ENCODE measurements around the gene NEGR1. TPM values are rescaled to one million over a fixed set of nuclear protein-coding genes. Genes with fewer than 3 reads are reported as not detected.

NEGR1 gene
- polyA plus RNA-seq, 1 donor from 2014 or later: 47.4 TPM

DNA sequence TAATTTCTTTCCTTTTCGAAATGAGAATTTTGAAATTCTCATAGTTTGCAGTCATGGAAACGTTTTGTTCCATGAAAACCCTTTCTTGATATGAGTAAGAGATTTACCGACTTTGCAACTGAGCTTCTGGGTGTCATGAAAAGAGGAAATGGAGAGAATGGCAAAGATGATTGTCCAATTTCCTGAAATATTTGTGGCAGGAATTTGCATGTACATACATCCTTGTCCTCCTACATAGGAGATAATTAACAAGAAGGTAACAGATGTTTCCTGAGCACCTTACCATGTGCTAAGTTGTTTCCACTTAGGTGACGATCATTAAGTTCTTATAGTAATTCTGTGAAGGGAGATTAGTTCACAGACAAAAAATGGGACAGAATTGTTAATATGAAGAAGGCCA, 170.7 kb downstream of the NEGR1 start:
- H3K27ac ChIP-seq (ENCODE audit: low read length): no peak overlapping the region
- no peaks in the 10 kb centered on the region for H3F3A ChIP-seq (ENCODE audit: insufficient read depth, low read length, poor library complexity, severe bottlenecking)
- no peaks in the 10 kb centered on the region for H3K9me2 ChIP-seq (ENCODE audit: insufficient read depth, low read length)
- no peak overlapping the region for H3K4me2 ChIP-seq (ENCODE audit: low read length)
- H3K4me3 ChIP-seq (ENCODE audit: low read length): no peak overlapping the region
- TF ChIP-seq TAF1 (IDR thresholded peaks at IDR 0.05; ENCODE audit: low read depth) (no peak), SMC3 (conservative IDR thresholded peaks at IDR 0.05; ENCODE audit: poor library complexity) (no peak), REST (IDR thresholded peaks at IDR 0.05; ENCODE audit: borderline replicate concordance) (no peak), MXI1 (conservative IDR thresholded peaks at IDR 0.05; ENCODE audit: poor library complexity, severe bottlenecking) (no peak), EP300 (conservative IDR thresholded peaks at IDR 0.05; ENCODE audit: poor library complexity, severe bottlenecking) (no peak), POLR2AphosphoS5 (IDR thresholded peaks at IDR 0.05) (no peak), EZH2 (IDR thresholded peaks at IDR 0.05; ENCODE audit: borderline replicate concordance, insufficient read depth, low read length, poor library complexity, severe bottlenecking) (no peak), RAD21 (conservative IDR thresholded peaks at IDR 0.05) (no peak)
- TF ChIP-seq, protein P1, sequence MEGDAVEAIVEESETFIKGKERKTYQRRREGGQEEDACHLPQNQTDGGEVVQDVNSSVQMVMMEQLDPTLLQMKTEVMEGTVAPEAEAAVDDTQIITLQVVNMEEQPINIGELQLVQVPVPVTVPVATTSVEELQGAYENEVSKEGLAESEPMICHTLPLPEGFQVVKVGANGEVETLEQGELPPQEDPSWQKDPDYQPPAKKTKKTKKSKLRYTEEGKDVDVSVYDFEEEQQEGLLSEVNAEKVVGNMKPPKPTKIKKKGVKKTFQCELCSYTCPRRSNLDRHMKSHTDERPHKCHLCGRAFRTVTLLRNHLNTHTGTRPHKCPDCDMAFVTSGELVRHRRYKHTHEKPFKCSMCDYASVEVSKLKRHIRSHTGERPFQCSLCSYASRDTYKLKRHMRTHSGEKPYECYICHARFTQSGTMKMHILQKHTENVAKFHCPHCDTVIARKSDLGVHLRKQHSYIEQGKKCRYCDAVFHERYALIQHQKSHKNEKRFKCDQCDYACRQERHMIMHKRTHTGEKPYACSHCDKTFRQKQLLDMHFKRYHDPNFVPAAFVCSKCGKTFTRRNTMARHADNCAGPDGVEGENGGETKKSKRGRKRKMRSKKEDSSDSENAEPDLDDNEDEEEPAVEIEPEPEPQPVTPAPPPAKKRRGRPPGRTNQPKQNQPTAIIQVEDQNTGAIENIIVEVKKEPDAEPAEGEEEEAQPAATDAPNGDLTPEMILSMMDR (IDR thresholded peaks at IDR 0.05; ENCODE audit: poor library complexity, severe bottlenecking): no peak
- no peaks in the 10 kb centered on the region for H3K36me3 ChIP-seq (ENCODE audit: insufficient read depth, low read length)
- no peaks in the 10 kb centered on the region for H4K20me1 ChIP-seq (ENCODE audit: insufficient read depth)
- H2AFZ ChIP-seq (ENCODE audit: low read depth, low read length): no peak overlapping the region
- H3K27me3 ChIP-seq (ENCODE audit: insufficient read depth, low read depth, low read length): no peaks in the 10 kb centered on the region
- no peak overlapping the region for H3K9ac ChIP-seq (ENCODE audit: low read length)
- H3K79me2 ChIP-seq (replicated peaks; ENCODE audit: insufficient read depth, low read length): no peaks in the 10 kb centered on the region
- H3K9me3 ChIP-seq (ENCODE audit: low read length): no peaks in the 10 kb centered on the region

- Histone ChIP-seq H2AFZ (ENCODE audit: low read depth, low read length) (no peak overlapping the region), H3K27ac (ENCODE audit: low read length) (no peak overlapping the region), H3K79me2 (replicated peaks; ENCODE audit: insufficient read depth, low read length) (no peaks in the 10 kb centered on the region), H3K27me3 (ENCODE audit: insufficient read depth, low read depth, low read length) (no peaks in the 10 kb centered on the region), H3F3A (ENCODE audit: insufficient read depth, low read length, poor library complexity, severe bottlenecking) (no peaks in the 10 kb centered on the region), H3K4me2 (ENCODE audit: low read length) (no peak overlapping the region), H4K20me1 (ENCODE audit: insufficient read depth) (no peaks in the 10 kb centered on the region), H3K9ac (ENCODE audit: low read length) (no peak overlapping the region), H3K9me2 (ENCODE audit: insufficient read depth, low read length) (no peaks in the 10 kb centered on the region), H3K4me3 (ENCODE audit: low read length) (no peak overlapping the region), H3K36me3 (ENCODE audit: insufficient read depth, low read length) (no peaks in the 10 kb centered on the region), H3K9me3 (ENCODE audit: low read length) (no peaks in the 10 kb centered on the region)
- TF ChIP-seq MXI1 (conservative IDR thresholded peaks at IDR 0.05; ENCODE audit: poor library complexity, severe bottlenecking) (no peak), REST (IDR thresholded peaks at IDR 0.05; ENCODE audit: borderline replicate concordance) (no peak), TAF1 (IDR thresholded peaks at IDR 0.05; ENCODE audit: low read depth) (no peak), SMC3 (conservative IDR thresholded peaks at IDR 0.05; ENCODE audit: poor library complexity) (no peak)
Observed at GRCh38 chr1:72109916-72110315, 172.4 kb downstream of the NEGR1 start.
